Measurements from ENCODE around the gene EPB41L5.

Gene EPB41L5

GRCh38 chr2:120148669-120149068, 135.8 kb downstream of the EPB41L5 start:
- Histone ChIP-seq H3K4me2 (ENCODE audit: low read depth, low read length) (no peak overlapping the region), H3K27ac (ENCODE audit: low read length) (no peak overlapping the region), H3F3A (ENCODE audit: insufficient read depth, low read length) (no peaks in the 10 kb centered on the region), H3K27me3 (replicated peaks; ENCODE audit: insufficient read depth, low read length) (no peaks in the 10 kb centered on the region), H3K4me3 (ENCODE audit: low read length) (no peak overlapping the region), H3K4me1 (ENCODE audit: low read length) (no peaks in the 10 kb centered on the region), H3K36me3 (replicated peaks; ENCODE audit: insufficient read depth, low read length) (no peaks in the 10 kb centered on the region), H4K20me1 (ENCODE audit: insufficient read depth, low read length) (no peaks in the 10 kb centered on the region), H3K9me2 (replicated peaks; ENCODE audit: insufficient read depth, low read length) (no peaks in the 10 kb centered on the region), H3K9ac (ENCODE audit: low read length) (no peak overlapping the region), H3K9me3 (replicated peaks; ENCODE audit: insufficient read depth, low read length) (no peaks in the 10 kb centered on the region), H2AFZ (ENCODE audit: low read length) (no peak overlapping the region), H3K79me2 (ENCODE audit: low read length) (no peaks in the 10 kb centered on the region)
- DNase-seq, result no peak
- TF ChIP-seq EZH2 (optimal IDR thresholded peaks at IDR 0.05; ENCODE audit: low read depth, low read length) (no peak), EZH2phosphoT487 (IDR thresholded peaks at IDR 0.05; ENCODE audit: low read length) (no peak), CTCF (IDR thresholded peaks at IDR 0.05; ENCODE audit: low read length) (no peak)

GRCh38 chr2:120149406-120149805, 136.5 kb downstream of the EPB41L5 start:
- Histone ChIP-seq H3K4me2 (ENCODE audit: low read depth, low read length) (no peak overlapping the region), H3F3A (ENCODE audit: insufficient read depth, low read length) (no peaks in the 10 kb centered on the region), H3K36me3 (replicated peaks; ENCODE audit: insufficient read depth, low read length) (no peaks in the 10 kb centered on the region), H3K27ac (ENCODE audit: low read length) (no peak overlapping the region), H4K20me1 (ENCODE audit: insufficient read depth, low read length) (no peaks in the 10 kb centered on the region), H3K4me3 (ENCODE audit: low read length) (no peak overlapping the region), H3K79me2 (ENCODE audit: low read length) (no peaks in the 10 kb centered on the region), H2AFZ (ENCODE audit: low read length) (no peak overlapping the region), H3K9me3 (replicated peaks; ENCODE audit: insufficient read depth, low read length) (no peaks in the 10 kb centered on the region), H3K9ac (ENCODE audit: low read length) (no peak overlapping the region), H3K27me3 (replicated peaks; ENCODE audit: insufficient read depth, low read length) (no peaks in the 10 kb centered on the region), H3K9me2 (replicated peaks; ENCODE audit: insufficient read depth, low read length) (no peaks in the 10 kb centered on the region), H3K4me1 (ENCODE audit: low read length) (no peaks in the 10 kb centered on the region)
- DNase-seq, result no peak
- no peak for TF ChIP-seq EZH2phosphoT487 (IDR thresholded peaks at IDR 0.05; ENCODE audit: low read length)
- no peak for TF ChIP-seq CTCF (IDR thresholded peaks at IDR 0.05; ENCODE audit: low read length)
- TF ChIP-seq EZH2 (optimal IDR thresholded peaks at IDR 0.05; ENCODE audit: low read depth, low read length), result no peak

GRCh38 chr2:120150040-120150482, 137.2 kb downstream of the EPB41L5 start:
- Histone ChIP-seq H2AFZ (ENCODE audit: low read length) (no peak overlapping the region), H4K20me1 (ENCODE audit: insufficient read depth, low read length) (no peaks in the 10 kb centered on the region), H3K4me1 (ENCODE audit: low read length) (no peaks in the 10 kb centered on the region), H3K36me3 (replicated peaks; ENCODE audit: insufficient read depth, low read length) (no peaks in the 10 kb centered on the region), H3K9me2 (replicated peaks; ENCODE audit: insufficient read depth, low read length) (no peaks in the 10 kb centered on the region), H3K79me2 (ENCODE audit: low read length) (no peaks in the 10 kb centered on the region), H3K4me3 (ENCODE audit: low read length) (no peak overlapping the region), H3K4me2 (ENCODE audit: low read depth, low read length) (no peak overlapping the region), H3K27ac (ENCODE audit: low read length) (no peak overlapping the region), H3K9ac (ENCODE audit: low read length) (no peak overlapping the region), H3K27me3 (replicated peaks; ENCODE audit: insufficient read depth, low read length) (no peaks in the 10 kb centered on the region), H3F3A (ENCODE audit: insufficient read depth, low read length) (no peaks in the 10 kb centered on the region), H3K9me3 (replicated peaks; ENCODE audit: insufficient read depth, low read length) (no peaks in the 10 kb centered on the region)
- DNase-seq, result no peak
- no peak for TF ChIP-seq CTCF (IDR thresholded peaks at IDR 0.05; ENCODE audit: low read length)
- no peak for TF ChIP-seq EZH2 (optimal IDR thresholded peaks at IDR 0.05; ENCODE audit: low read depth, low read length)
- TF ChIP-seq EZH2phosphoT487 (IDR thresholded peaks at IDR 0.05; ENCODE audit: low read length), result no peak
